Activated T-cell treated with anti-CD3 and anti-CD28 coated beads for 1 hour (primary cell): ENCODE data around the gene NDST1.
"Not testable (repeated sequence)": the region's sequence is repeated elsewhere in the genome, so short reads cannot be mapped to it uniquely, and the experiment has no call there.

Experiments
- DNase-seq: peaks from one replicate; pipeline ENCODE4 v3.0.0-alpha.2; 2020; ENCODE audit warnings: low read depth

The NDST1 gene

GRCh38 chr5:150507474-150508276 lies at the start of gene NDST1:
Gene NDST1, plus strand, starts transcription at chr5:150508131. Its CDS starts 13,124 bp downstream, at chr5:150521255.
- no peak for DNase-seq

DNA sequence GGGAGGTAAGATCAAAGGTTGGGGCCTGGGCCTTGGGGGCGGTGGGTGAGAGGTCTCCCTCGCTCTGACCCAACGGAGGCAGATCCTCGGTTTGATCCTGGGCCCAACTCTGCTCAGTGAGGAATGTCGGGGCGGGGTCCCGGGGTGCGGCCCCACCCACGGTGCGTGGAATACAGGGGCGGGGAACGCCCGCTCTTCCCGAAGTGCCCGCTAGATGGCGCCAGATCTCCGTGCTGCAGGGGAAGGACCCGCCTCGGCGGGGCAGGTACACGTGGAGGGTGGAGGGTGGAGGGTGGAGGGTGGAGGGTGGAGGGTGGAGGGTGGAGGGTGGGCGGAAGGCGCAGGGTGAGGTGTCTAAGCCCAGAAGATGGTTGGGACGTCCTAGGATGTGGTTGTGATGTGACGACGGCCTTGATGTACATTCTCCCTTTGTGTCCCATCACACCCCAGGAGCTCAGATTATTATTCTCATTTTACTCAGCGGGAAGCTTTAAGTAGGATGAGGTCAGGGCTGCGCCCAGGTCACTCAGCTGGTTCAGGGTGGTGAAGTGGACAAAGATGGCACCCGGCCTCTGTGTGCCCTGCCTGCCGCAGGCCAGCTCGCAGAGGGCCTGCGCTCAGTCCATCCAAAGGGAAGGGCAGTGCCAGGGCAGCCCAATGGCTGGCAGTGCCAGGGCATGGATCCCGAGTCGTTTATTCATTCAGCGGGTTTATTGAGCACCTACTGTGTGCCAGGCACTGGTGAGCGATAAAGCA lies 49.0 kb upstream of the NDST1 start:
- DNase-seq: peak; percentile 84

DNA sequence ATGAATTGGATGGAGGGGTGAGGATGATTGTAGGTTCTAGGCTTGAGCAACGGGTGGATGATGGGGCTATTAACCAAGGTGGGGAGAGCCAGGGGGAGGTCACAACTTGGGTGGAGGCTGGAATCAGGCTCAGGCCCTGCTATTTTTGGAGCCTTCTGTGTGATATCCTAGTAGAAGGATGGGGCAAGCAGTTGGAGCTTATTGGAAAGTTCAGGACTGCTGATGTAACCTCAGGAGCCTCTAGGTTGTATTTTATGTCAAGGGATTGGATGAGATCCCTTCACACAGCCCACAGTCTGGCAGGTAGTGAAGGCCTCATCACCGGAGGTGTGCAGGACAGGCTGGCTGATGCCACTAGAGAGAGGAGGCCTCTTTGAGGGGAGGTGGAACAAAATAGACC lies 47.1 kb upstream of the NDST1 start:
- DNase-seq: no peak

GRCh38 chr5:150461231-150461630 lies 46.7 kb upstream of the NDST1 start:
- no peak for DNase-seq

DNA sequence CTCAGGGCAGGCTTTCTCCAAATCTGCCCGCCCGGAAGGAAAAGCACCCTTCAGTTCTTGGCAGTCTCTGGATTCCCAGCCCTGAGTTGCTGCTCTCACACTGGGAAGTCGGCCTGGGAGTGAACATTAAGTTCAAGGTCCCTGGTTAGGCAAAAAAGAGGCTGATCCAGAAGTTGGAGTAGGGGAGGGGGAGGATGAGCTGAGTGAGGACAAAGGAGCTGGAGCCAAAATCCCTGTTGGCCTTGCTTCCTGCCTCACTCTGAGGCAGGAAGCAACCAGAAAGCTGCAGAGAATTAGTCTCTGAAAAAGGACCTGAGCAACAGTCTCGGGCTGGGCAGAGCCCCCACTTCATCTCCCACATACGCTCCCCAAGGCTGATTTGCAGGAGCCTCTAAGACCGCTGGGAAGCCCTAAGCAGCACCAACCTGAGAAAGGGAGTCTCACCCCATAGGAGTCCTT lies 43.3 kb upstream of the NDST1 start:
- DNase-seq: no peak

- no peak for DNase-seq
Observed at GRCh38 chr5:150465927-150466326, 42.0 kb upstream of the NDST1 start.

- DNase-seq: no peak
Observed at GRCh38 chr5:150468206-150468605, 39.7 kb upstream of the NDST1 start.

DNA sequence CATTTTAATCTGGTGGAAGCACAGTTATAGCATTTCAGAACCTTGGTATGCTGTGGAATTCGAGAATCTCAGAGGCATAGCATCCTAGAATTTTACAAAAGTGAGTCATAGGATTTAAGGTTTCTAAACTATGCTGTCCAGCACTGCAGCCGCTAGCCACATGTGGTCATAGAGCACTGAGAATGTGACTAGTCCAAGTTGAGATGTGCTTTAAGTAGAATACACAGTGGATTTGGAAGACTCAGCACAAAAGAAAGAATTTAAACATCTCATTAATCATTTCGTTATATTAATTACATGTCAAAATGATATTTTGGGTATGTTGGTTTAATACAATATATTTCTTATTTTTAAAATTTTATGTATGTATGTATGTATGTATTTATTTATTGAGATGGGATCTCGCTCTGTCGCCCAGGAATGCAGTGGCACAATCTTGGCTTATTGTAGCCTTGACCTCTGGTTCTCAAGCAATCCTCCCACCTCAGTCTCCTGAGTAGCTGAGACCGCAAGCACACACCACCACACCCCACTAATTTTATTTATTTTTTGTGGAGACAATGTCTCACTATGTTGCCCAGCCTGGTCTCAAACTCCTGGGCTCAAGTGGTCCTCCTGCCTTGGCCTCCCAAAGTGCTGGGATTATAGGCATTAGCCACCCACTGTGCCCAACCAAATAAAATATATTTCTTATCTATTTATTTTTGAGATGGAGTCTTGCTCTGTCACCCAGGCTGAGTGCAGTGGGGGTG lies 38.0 kb upstream of the NDST1 start:
- DNase-seq: no peak

GRCh38 chr5:150473673-150474358 lies 34.1 kb upstream of the NDST1 start:
- no peak for DNase-seq

- not testable (repeated sequence) for DNase-seq
Observed at GRCh38 chr5:150476568-150476967, 31.4 kb upstream of the NDST1 start.

GRCh38 chr5:150479416-150479815 lies 28.5 kb upstream of the NDST1 start:
- DNase-seq: no peak

DNA sequence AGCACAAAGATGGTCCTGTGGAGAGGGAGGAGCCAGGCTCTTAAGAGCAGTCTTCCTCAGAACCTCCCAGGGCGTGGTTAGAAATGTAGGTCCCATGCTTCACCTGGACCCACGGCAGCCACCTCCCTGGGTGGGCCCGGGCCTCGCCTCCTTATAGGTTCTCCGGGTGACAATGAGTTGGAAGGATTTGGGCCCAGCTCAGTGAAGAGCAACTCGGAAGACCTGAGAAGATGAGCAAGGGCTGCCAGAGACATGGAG lies 26.3 kb upstream of the NDST1 start:
- no peak for DNase-seq

GRCh38 chr5:150481972-150482406 lies 25.9 kb upstream of the NDST1 start:
- no peak for DNase-seq

DNA sequence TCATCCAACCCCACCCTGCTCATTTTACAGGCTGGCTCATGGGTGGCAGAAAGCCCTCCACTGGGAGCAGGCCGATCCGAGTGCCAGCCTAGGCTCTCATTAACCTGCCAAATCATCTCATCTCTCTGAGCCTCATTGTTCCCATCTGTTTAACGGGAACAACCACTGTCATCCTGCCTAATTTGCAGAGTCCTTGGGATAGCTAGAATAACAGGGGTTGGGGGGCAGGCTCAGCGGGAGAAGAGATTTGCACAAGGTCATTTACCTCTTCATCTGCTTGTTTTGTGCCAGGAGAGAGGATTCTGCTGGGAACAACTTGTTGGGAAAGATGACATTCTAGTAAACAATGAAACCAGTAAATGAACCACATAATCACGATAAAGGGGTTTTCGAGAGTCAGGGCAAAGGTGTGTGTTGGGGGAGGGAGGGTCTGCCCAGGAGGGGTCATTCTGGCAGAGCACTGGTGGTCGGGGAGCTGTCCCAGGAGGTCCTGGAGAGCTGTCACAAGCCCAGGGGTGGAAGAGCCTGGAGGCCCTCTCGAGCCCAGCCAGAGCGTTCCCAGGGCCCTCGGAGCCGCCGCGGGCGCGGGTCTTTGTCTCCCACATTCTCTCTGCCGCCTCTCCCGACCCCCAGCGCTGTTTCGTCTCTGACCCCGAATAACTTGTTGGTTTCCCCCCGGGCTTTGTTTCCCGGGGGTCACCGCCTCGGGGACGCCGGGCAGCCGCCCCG lies 22.8 kb upstream of the NDST1 start:
- no peak for DNase-seq

GRCh38 chr5:150485693-150486401 lies 22.1 kb upstream of the NDST1 start:
- DNase-seq: peak; percentile 5

- DNase-seq: peak; percentile 35
Observed at GRCh38 chr5:150486402-150487198, 21.3 kb upstream of the NDST1 start.

- DNase-seq: no peak
Observed at GRCh38 chr5:150487199-150488061, 20.5 kb upstream of the NDST1 start.

- DNase-seq: no peak
Observed at GRCh38 chr5:150488519-150489359, 19.2 kb upstream of the NDST1 start.
